GM12878 (cell line): Measurements from ENCODE around the gene PRKG1. TPM values are rescaled to one million over a fixed set of nuclear protein-coding genes. Genes with fewer than 3 reads are reported as not detected.

Experiments
- ATAC-seq: fragments of 200-7000 bp; cut with Tn5 transposase; 3 replicates; pipeline ENCODE4 v1.9.1; 2020; ENCODE audit warnings: mild to moderate bottlenecking, moderate library complexity
- BruUV-seq: library from RNA; stranded (reverse); fragments of 400-500 nt; replicated peaks from 2 replicates; lab custom pipeline; 2021; lab: Mats Ljungman, UMichigan
- CTCF ChIA-PET: fragments of 300-600 bp; sonication (Branson Sonifier 250); formaldehyde crosslinking; extraction: SDS; loops from one replicate; lab custom pipeline; 2021; ENCODE audit warnings: inconsistent platforms; lab: Yijun Ruan, JAX
- POLR2A ChIA-PET: fragments of 350-600 bp; formaldehyde crosslinking; extraction: SDS; loops from one replicate; lab custom pipeline; 2021; ENCODE audit warnings: inconsistent platforms; lab: Charles Lee
- RAD21 ChIA-PET: fragments of 300-600 bp; sonication (Branson Sonifier 250); formaldehyde crosslinking; loops from one replicate; lab custom pipeline; 2023; ENCODE audit warnings: antibody characterized with exemption; ENCODE audit not compliant: unreplicated experiment; lab: Charles Lee
- SMC1A ChIA-PET: fragments of 300-600 bp; sonication (Branson Sonifier 250); formaldehyde crosslinking; loops from one replicate; lab custom pipeline; 2023; ENCODE audit not compliant: unreplicated experiment, uncharacterized antibody; lab: Charles Lee
- DNase-seq: peaks from one replicate; pipeline ENCODE4 v3.0.0-alpha.2; 2011; ENCODE audit warnings: low read depth, low spot score
- FAIRE-seq: peaks from 3 replicates; lab custom pipeline; 2011; peaks lifted over from hg19 to GRCh38; lab: Jason Lieb, UNC
- H2AFZ ChIP-seq: 2 replicates; pipeline ENCODE4 v1.6.0; 2011; ENCODE audit warnings: low read depth, low read length, control low read depth; ENCODE audit not compliant: control insufficient read depth
- H3K27ac ChIP-seq: 2 replicates; pipeline ENCODE4 v1.5.1; 2011; ENCODE audit warnings: control low read depth; ENCODE audit not compliant: control insufficient read depth, insufficient read depth
- H3K27me3 ChIP-seq, 2 experiments: replicated peaks in 1 of 2; 2 replicates each; pipeline versions ENCODE4 v1.6.0 to v1.6.1; 2011; ENCODE audit warnings: low read length in 1 of 2; ENCODE audit not compliant: control insufficient read depth in 2 of 2, insufficient read depth in 2 of 2
- H3K36me3 ChIP-seq, 2 experiments: 2 replicates each; pipeline ENCODE4 v1.5.1; 2011; ENCODE audit warnings: low read length in 1 of 2; ENCODE audit not compliant: control insufficient read depth in 2 of 2, insufficient read depth in 2 of 2
- H3K4me1 ChIP-seq: 2 replicates; pipeline ENCODE4 v1.6.1; 2011; ENCODE audit warnings: mild to moderate bottlenecking, low read length, moderate library complexity, mixed read lengths; ENCODE audit not compliant: control insufficient read depth, insufficient read depth
- H3K4me2 ChIP-seq: 2 replicates; pipeline ENCODE4 v1.6.0; 2011; ENCODE audit warnings: control low read depth; ENCODE audit not compliant: control insufficient read depth, insufficient read depth
- H3K4me3 ChIP-seq: fragments of 200-600 bp; sonication (generic); 2 replicates; pipeline ENCODE4 v1.5.1; 2016
- H3K79me2 ChIP-seq: 2 replicates; pipeline ENCODE4 v1.6.0; 2011; ENCODE audit warnings: low read length; ENCODE audit not compliant: control insufficient read depth, insufficient read depth
- H3K9ac ChIP-seq: 2 replicates; pipeline ENCODE4 v1.8.0; 2011; ENCODE audit warnings: low read length, control low read depth, mixed read lengths; ENCODE audit not compliant: control insufficient read depth, insufficient read depth
- H3K9me3 ChIP-seq: replicated peaks from 3 replicates; pipeline ENCODE4 v1.5.1; 2011; ENCODE audit warnings: mild to moderate bottlenecking, low read length; ENCODE audit not compliant: control insufficient read depth, insufficient read depth
- H4K20me1 ChIP-seq: 2 replicates; pipeline ENCODE4 v1.6.0; 2011; ENCODE audit not compliant: control insufficient read depth, insufficient read depth
- BACH1 ChIP-seq: fragments of 450-650 bp; IDR thresholded peaks from 2 replicates; pipeline ENCODE4 v1.6.1; 2017; ENCODE audit warnings: mild to moderate bottlenecking, borderline replicate concordance
- CBX3 ChIP-seq: fragments of 200-600 bp; sonication (generic); IDR thresholded peaks from 2 replicates; pipeline ENCODE4 v1.6.1; 2016; ENCODE audit warnings: low read depth, borderline replicate concordance
- EGR1 ChIP-seq, 2 experiments: IDR thresholded peaks; 1 replicate in 1 of 2; 2 replicates in 1 of 2; pipeline ENCODE4 v1.6.1; 2011 to 2012; ENCODE audit warnings: low read depth in 2 of 2, low read length in 2 of 2, borderline replicate concordance in 1 of 2, mild to moderate bottlenecking in 1 of 2, moderate library complexity in 1 of 2
- MXI1 ChIP-seq: fragments of 150-350 bp; IDR thresholded peaks from 2 replicates; pipeline ENCODE4 v1.6.1; 2011; ENCODE audit warnings: low read depth, mild to moderate bottlenecking, inconsistent platforms, low read length, improper control_type of control experiment
- NFIC ChIP-seq: IDR thresholded peaks from 2 replicates; pipeline ENCODE4 v1.6.1; 2012; ENCODE audit warnings: low read depth, mild to moderate bottlenecking, inconsistent platforms, low read length, moderate library complexity
- PAX5 ChIP-seq: IDR thresholded peaks from 2 replicates; pipeline ENCODE4 v1.6.1; 2011; ENCODE audit warnings: low read depth, low read length, borderline replicate concordance
- WGBS: methylation state at CpG from one replicate; pipeline ENCODE4 v1.1.6; 2016; ENCODE audit warnings: low lambda C conversion rate; ENCODE audit not compliant: insufficient replicate concordance, insufficient coverage; ENCODE audit errors: missing lambda C conversion rate; 5-methylcytosine and 5-hydroxymethylcytosine counted together
- in situ Hi-C: fragments of 300-500 bp; cut with MboI; formaldehyde crosslinking; loops from 9 replicates; pipeline ENCODE4 v1.14.3; 2018; ENCODE audit warnings: mixed read lengths
- intact Hi-C: fragments of 100-400 bp; cut with micrococcal nuclease; formaldehyde crosslinking; loops from one replicate; pipeline ENCODE4 v1.14.2; 2022; ENCODE audit not compliant: unreplicated experiment
- polyA plus RNA-seq, 11 experiments: library from polyadenylated mRNA; depleted of rRNA in 4 of 11; unstranded in 6 of 11; stranded (reverse) in 5 of 11; fragments of >200 nt; fragmentation: Nextera tagmentation in 4 of 11; fragmentation: Illumina TruSeq in 1 of 11; extraction: Ambion mirVana in 4 of 11; extraction: Trizol in 1 of 11; gene quantifications; 1 replicate in 1 of 11; 2 replicates in 10 of 11; pipeline versions ENCODE4 v1.2.1 to v1.2.3, GENCODE V29; 2011 to 2016; ENCODE audit warnings: inconsistent platforms in 2 of 11, missing spikeins in 2 of 11, low read depth in 1 of 11
- total RNA-seq, 4 experiments: library from RNA; depleted of rRNA in 3 of 4; stranded (reverse); fragments of >200 nt in 3 of 4; fragmentation: Illumina TruSeq in 1 of 4; extraction: Trizol in 1 of 4; gene quantifications; 2 replicates each; pipeline versions ENCODE4 v1.2.1 to v1.2.3, GENCODE V29; 2013 to 2021
- TF ChIP-seq, protein P1 (sequence below): fragments of 450-650 bp; IDR thresholded peaks from 2 replicates; pipeline ENCODE4 v1.6.1; 2017; ENCODE audit warnings: mild to moderate bottlenecking, low read depth, inconsistent platforms; ENCODE audit not compliant: poor library complexity, severe bottlenecking
- TF ChIP-seq, protein P2 (sequence below): fragments of 450-650 bp; IDR thresholded peaks from 2 replicates; pipeline ENCODE4 v1.6.1; 2014; ENCODE audit warnings: mild to moderate bottlenecking

Gene PRKG1
- total and polyA plus RNA-seq, 10 of the 15 experiments (the other 5 are each of a cell fraction or from before 2014, with no cell fraction given): 0.04 to 0.05 TPM; not detected in 8

DNA sequence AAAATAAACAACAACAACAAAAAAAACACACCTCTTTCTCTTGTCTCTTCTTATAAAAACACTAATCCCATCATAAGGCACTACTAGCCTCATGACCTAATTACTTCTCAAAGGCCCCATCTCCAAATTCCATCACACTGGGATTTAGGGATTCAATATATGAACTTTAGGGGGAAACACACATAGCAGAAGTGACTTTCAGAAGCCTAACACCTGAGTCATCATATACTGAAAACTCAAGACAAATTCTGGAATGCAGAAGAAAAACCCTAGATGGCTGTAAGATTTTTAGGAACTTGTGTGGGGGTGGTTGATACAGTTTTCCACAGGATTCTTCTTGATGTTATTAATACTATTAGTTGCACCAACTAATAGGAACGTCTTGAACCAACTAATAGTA, 658.8 kb downstream of the PRKG1 start:
- H3K9me3 ChIP-seq: no peaks in the 10 kb centered on the region
- no peaks in the 10 kb centered on the region for H3K4me1 ChIP-seq
- H3K4me3 ChIP-seq: no peak overlapping the region
- no peaks in the 10 kb centered on the region for H3K79me2 ChIP-seq
- RAD21 ChIA-PET: no interaction called here
- DNase-seq (no peak), FAIRE-seq (no peak), ATAC-seq (no peak)
- H3K4me2 ChIP-seq: no peak overlapping the region
- SMC1A ChIA-PET: no interaction called here
- no peak overlapping the region for H3K9ac ChIP-seq
- 4% methylated on average over 1 of the region's 1 CpG for WGBS
- CTCF ChIA-PET: no interaction called here
- POLR2A ChIA-PET: no interaction called here
- no peaks in the 10 kb centered on the region for H4K20me1 ChIP-seq
- BruUV-seq: no TSS peak
- H2AFZ ChIP-seq: no peak overlapping the region
- in situ Hi-C loops (no loop called here), intact Hi-C loops (no loop called here)
- H3K27ac ChIP-seq: no peak overlapping the region
- TF ChIP-seq PAX5 (no peak), BACH1 (no peak), MXI1 (no peak), NFIC (no peak), CBX3 (no peak), EGR1 (IDR thresholded peaks at IDR 0.05; ENCODE audit: borderline replicate concordance in 1 of 2, low read depth in 2 of 2, low read length in 2 of 2) (no peak)
- TF ChIP-seq, protein P1, sequence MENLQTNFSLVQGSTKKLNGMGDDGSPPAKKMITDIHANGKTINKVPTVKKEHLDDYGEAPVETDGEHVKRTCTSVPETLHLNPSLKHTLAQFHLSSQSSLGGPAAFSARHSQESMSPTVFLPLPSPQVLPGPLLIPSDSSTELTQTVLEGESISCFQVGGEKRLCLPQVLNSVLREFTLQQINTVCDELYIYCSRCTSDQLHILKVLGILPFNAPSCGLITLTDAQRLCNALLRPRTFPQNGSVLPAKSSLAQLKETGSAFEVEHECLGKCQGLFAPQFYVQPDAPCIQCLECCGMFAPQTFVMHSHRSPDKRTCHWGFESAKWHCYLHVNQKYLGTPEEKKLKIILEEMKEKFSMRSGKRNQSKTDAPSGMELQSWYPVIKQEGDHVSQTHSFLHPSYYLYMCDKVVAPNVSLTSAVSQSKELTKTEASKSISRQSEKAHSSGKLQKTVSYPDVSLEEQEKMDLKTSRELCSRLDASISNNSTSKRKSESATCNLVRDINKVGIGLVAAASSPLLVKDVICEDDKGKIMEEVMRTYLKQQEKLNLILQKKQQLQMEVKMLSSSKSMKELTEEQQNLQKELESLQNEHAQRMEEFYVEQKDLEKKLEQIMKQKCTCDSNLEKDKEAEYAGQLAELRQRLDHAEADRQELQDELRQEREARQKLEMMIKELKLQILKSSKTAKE: no peak
- TF ChIP-seq, protein P2, sequence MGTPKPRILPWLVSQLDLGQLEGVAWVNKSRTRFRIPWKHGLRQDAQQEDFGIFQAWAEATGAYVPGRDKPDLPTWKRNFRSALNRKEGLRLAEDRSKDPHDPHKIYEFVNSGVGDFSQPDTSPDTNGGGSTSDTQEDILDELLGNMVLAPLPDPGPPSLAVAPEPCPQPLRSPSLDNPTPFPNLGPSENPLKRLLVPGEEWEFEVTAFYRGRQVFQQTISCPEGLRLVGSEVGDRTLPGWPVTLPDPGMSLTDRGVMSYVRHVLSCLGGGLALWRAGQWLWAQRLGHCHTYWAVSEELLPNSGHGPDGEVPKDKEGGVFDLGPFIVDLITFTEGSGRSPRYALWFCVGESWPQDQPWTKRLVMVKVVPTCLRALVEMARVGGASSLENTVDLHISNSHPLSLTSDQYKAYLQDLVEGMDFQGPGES: no peak
- no peaks in the 10 kb centered on the region for H3K27me3 ChIP-seq
- no peaks in the 10 kb centered on the region for H3K36me3 ChIP-seq
